Kidney (tissue), 14 donors: Measurements from ENCODE around the gene TMEM167A. TPM values are rescaled to one million over a fixed set of nuclear protein-coding genes. Genes with fewer than 3 reads are reported as not detected.

Source experiments
- DNase-seq, 5 donors: peaks; one replicate each; pipeline ENCODE4 v3.0.0-alpha.2; 2013 to 2020
- FAIRE-seq: peaks from 2 replicates; lab custom pipeline; 2012; peaks lifted over from hg19 to GRCh38; lab: Jason Lieb, UNC
- H3K27ac ChIP-seq, 2 donors: one replicate each; pipeline ENCODE4 v1.7.0; 2013; ENCODE audit warnings: low read depth in 2 of 2, low read length in 2 of 2, inconsistent platforms in 1 of 2
- H3K27me3 ChIP-seq: one replicate; pipeline ENCODE4 v1.7.1; 2013; ENCODE audit warnings: low read length, inconsistent platforms; ENCODE audit not compliant: control insufficient read depth, insufficient read depth
- H3K36me3 ChIP-seq, 3 donors: one replicate each; pipeline versions ENCODE4 v1.7.0 to v1.7.1; 2013; ENCODE audit warnings: low read length in 3 of 3, control low read depth in 1 of 3, inconsistent platforms in 1 of 3; ENCODE audit not compliant: insufficient read depth in 3 of 3, control insufficient read depth in 2 of 3
- H3K4me1 ChIP-seq, 3 donors: one replicate each; pipeline versions ENCODE4 v1.7.0 to v1.7.1; 2013; ENCODE audit warnings: low read length in 3 of 3, inconsistent platforms in 1 of 3, low read depth in 1 of 3; ENCODE audit not compliant: control insufficient read depth in 2 of 3, insufficient read depth in 2 of 3
- H3K4me3 ChIP-seq, 3 donors: one replicate each; pipeline versions ENCODE4 v1.7.0 to v1.8.1; 2013; ENCODE audit warnings: low read length in 3 of 3, control low read depth in 1 of 3, inconsistent platforms in 1 of 3
- H3K9ac ChIP-seq, 3 donors: one replicate each; pipeline versions ENCODE4 v1.7.0 to v1.7.1; 2013; ENCODE audit warnings: low read length in 3 of 3, control low read depth in 1 of 3, inconsistent platforms in 1 of 3
- H3K9me3 ChIP-seq, 3 donors: one replicate each; pipeline versions ENCODE4 v1.7.0 to v1.7.1; 2013; ENCODE audit warnings: low read length in 3 of 3, control low read depth in 1 of 3, inconsistent platforms in 1 of 3; ENCODE audit not compliant: control insufficient read depth in 2 of 3, insufficient read depth in 1 of 3
- intact Hi-C: fragments of 100-400 bp; cut with DNase I; formaldehyde crosslinking; loops from one replicate; pipeline ENCODE4 v1.11.1; 2022
- polyA plus RNA-seq: library from polyadenylated mRNA; stranded (reverse); fragments of 350-450 nt; fragmentation: Illumina TruSeq; extraction: RNeasy Lipid Tissue Mini Kit (QIAGEN cat#74804); gene quantifications from one replicate; pipeline ENCODE4 v1.2.3, GENCODE V29; 2014; ENCODE audit warnings: low read depth, low replicate concordance; ENCODE audit not compliant: insufficient read depth
- total RNA-seq: library from RNA; stranded (reverse); fragmentation: NEBNext Ultra II Directional; extraction: Animal tissue kit (Norgen Biotek cat#: 25700); gene quantifications from one replicate; pipeline ENCODE4 v1.2.1, GENCODE V29; 2021
- TF ChIP-seq, protein P1 (sequence below): IDR thresholded peaks from 3 replicates; pipeline ENCODE4 v1.5.1; 2012; ENCODE audit warnings: mild to moderate bottlenecking, moderate library complexity, borderline replicate concordance; ENCODE audit not compliant: insufficient read depth; ENCODE audit errors: extremely low read depth
- donor health status: control.
- donor health status: control.
- donor health status: control.
- donor health status: control.
- donor health status: control.
- donor health status: DM: yes; HTN: yes; CAD: no.
- donor health status: Normal renal cell carcinoma (clear cell type).

The TMEM167A gene
- total and polyA plus RNA-seq, 2 donors from 2014 or later: 55.3 to 82.0 TPM

DNA sequence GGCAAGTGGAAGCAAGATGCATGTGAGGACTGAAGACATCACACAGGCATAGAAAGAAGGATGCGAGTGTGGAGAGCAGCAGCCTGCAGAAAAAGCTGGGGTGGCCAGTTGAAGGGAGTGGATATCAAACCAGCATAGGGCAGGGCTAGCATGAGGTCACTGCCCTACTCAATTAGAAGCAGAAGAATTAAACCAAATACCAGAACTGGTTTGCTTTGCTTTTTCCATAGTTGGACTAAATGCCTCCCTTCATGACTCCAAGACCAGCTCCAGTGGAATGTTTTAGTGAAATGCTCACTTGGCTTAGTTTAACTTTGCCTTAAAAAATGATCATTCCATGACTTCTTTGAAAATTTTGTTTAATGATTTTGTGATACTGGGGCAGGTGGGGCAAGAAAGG lies 45.8 kb downstream of the TMEM167A start:
- Histone ChIP-seq H3K27ac (no peak overlapping the region), H3K27me3 (no peaks in the 10 kb centered on the region), H3K4me3 (no peak overlapping the region), H3K36me3 (no peaks in the 10 kb centered on the region), H3K9me3 (no peaks in the 10 kb centered on the region), H3K4me1 (peaks cover 0 to 4% (median 0%) of the 10 kb centered on the region in 3 donors), H3K9ac (no peak overlapping the region)
- intact Hi-C loops: no loop called here
- TF ChIP-seq, protein P1, sequence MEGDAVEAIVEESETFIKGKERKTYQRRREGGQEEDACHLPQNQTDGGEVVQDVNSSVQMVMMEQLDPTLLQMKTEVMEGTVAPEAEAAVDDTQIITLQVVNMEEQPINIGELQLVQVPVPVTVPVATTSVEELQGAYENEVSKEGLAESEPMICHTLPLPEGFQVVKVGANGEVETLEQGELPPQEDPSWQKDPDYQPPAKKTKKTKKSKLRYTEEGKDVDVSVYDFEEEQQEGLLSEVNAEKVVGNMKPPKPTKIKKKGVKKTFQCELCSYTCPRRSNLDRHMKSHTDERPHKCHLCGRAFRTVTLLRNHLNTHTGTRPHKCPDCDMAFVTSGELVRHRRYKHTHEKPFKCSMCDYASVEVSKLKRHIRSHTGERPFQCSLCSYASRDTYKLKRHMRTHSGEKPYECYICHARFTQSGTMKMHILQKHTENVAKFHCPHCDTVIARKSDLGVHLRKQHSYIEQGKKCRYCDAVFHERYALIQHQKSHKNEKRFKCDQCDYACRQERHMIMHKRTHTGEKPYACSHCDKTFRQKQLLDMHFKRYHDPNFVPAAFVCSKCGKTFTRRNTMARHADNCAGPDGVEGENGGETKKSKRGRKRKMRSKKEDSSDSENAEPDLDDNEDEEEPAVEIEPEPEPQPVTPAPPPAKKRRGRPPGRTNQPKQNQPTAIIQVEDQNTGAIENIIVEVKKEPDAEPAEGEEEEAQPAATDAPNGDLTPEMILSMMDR: no peak
- DNase-seq: no peak
- no peak for FAIRE-seq

DNA sequence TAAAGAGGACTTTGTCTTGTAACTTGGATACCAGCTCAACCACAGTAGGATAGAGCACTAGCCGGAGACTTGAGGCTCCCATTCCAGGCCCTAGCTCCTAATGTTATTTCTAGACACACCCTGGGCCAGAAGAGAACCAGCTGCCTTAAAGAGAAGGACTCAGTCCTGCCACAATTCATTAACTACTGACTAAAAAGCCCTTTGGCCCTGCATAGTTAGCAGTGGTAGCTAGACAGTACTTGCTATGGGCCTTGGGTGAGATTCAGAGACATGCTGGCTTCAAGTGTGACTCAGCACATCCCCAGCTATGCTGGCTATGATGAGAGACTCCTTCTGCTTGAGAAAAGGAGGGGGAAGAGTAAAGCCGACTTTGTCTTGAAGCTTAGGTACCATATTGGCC lies 47.3 kb downstream of the TMEM167A start:
- no peaks in the 10 kb centered on the region for H3K4me1 ChIP-seq
- no peaks in the 10 kb centered on the region for H3K27me3 ChIP-seq
- H3K9ac ChIP-seq: no peak overlapping the region
- no peak overlapping the region for H3K27ac ChIP-seq
- FAIRE-seq: no peak
- H3K9me3 ChIP-seq: no peaks in the 10 kb centered on the region
- H3K4me3 ChIP-seq: no peak overlapping the region
- DNase-seq: no peak
- TF ChIP-seq, protein P1: no peak
- intact Hi-C loops: no loop called here
- H3K36me3 ChIP-seq: no peaks in the 10 kb centered on the region

DNA sequence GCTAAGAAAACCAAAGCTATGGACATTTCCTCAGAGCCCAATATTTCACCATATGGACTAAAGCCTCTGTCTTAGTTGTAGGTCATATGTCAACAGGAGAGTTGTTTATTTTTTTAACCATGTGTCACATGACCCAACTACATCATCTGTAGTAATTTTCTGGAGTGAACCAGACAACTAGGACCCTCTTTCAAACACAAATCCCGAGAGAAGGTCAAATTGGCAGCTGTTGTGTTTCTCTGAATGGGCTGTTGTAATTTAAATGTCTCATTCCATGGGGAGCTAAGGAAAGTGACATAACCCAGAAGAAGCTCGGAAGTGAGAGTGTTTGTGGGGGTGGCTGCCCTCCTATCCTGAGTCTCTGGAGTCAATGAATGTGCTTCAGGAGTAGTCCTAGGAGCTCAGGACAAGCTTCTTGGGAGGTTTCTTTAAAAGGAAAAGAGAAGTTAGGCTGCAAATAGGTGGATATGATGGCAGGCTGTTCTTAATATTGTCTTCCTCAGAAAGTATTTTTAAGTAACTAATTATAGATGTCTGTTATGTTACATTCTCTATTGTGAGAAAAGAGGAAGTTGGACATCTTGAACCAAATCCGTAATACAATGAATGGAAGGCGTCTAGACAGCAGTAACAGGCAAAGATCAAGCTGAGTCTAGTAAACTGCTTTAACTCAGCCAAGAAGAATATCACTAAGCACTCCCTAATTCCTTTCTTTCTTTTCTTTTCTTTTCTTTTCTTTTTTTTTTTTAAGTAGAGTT lies 50.1 kb downstream of the TMEM167A start:
- no peaks in the 10 kb centered on the region for H3K36me3 ChIP-seq
- FAIRE-seq (no peak), DNase-seq (peak in 1 of 5 donors; percentile 15)
- H3K4me3 ChIP-seq: no peak overlapping the region
- H3K27ac ChIP-seq: no peak overlapping the region
- H3K27me3 ChIP-seq: no peaks in the 10 kb centered on the region
- TF ChIP-seq, protein P1: no peak
- H3K9ac ChIP-seq: no peak overlapping the region
- no peaks in the 10 kb centered on the region for H3K9me3 ChIP-seq
- intact Hi-C loops: no loop called here
- H3K4me1 ChIP-seq: no peaks in the 10 kb centered on the region
